GM23248 (cell line): ENCODE measurements around the gene RBBP6. TPM values are rescaled to one million over a fixed set of nuclear protein-coding genes. Genes with fewer than 3 reads are reported as not detected.

Experiments used
- DNase-seq: peaks from one replicate; pipeline ENCODE4 v3.0.0-alpha.2; 2015
- H2AFZ ChIP-seq: fragments of 200-600 bp; sonication (generic); 2 replicates; pipeline ENCODE4 v1.6.1; 2016; ENCODE audit warnings: antibody characterized with exemption
- H3F3A ChIP-seq: fragments of 200-600 bp; sonication (generic); 2 replicates; pipeline ENCODE4 v1.6.1; 2016; ENCODE audit warnings: mild to moderate bottlenecking, antibody characterized with exemption, mixed run types; ENCODE audit not compliant: insufficient read depth
- H3K27ac ChIP-seq: fragments of 200-600 bp; sonication (generic); 2 replicates; pipeline ENCODE4 v1.5.1; 2016; ENCODE audit warnings: mild to moderate bottlenecking
- H3K27me3 ChIP-seq: fragments of 200-600 bp; sonication (generic); replicated peaks from 2 replicates; pipeline ENCODE4 v1.6.1; 2016; ENCODE audit warnings: mild to moderate bottlenecking; ENCODE audit not compliant: insufficient read depth
- H3K36me3 ChIP-seq: fragments of 200-600 bp; sonication (generic); 2 replicates; pipeline ENCODE4 v1.6.1; 2016; ENCODE audit warnings: low read depth, mild to moderate bottlenecking
- H3K4me1 ChIP-seq: fragments of 200-600 bp; sonication (generic); 2 replicates; pipeline ENCODE4 v1.6.1; 2016; ENCODE audit warnings: mild to moderate bottlenecking; ENCODE audit not compliant: insufficient read depth
- H3K4me2 ChIP-seq: fragments of 200-600 bp; sonication (generic); one replicate; pipeline ENCODE4 v1.6.1; 2016; ENCODE audit warnings: mild to moderate bottlenecking; ENCODE audit not compliant: unreplicated experiment
- H3K4me3 ChIP-seq: fragments of 200-600 bp; sonication (generic); 2 replicates; pipeline ENCODE4 v1.5.1; 2016; ENCODE audit warnings: mild to moderate bottlenecking
- H3K79me2 ChIP-seq: fragments of 200-600 bp; sonication (generic); 2 replicates; pipeline ENCODE4 v1.6.1; 2016; ENCODE audit warnings: mild to moderate bottlenecking; ENCODE audit not compliant: insufficient read depth
- H3K9ac ChIP-seq: fragments of 200-600 bp; sonication (generic); 2 replicates; pipeline ENCODE4 v1.6.1; 2016; ENCODE audit warnings: mild to moderate bottlenecking
- H3K9me2 ChIP-seq: fragments of 200-600 bp; sonication (generic); 2 replicates; pipeline ENCODE4 v1.6.1; 2016; ENCODE audit warnings: mixed run types, mild to moderate bottlenecking, moderate library complexity; ENCODE audit not compliant: insufficient read depth
- H3K9me3 ChIP-seq: fragments of 200-600 bp; sonication (generic); one replicate; pipeline ENCODE4 v1.6.1; 2017; ENCODE audit warnings: low read depth
- H4K20me1 ChIP-seq: fragments of 200-600 bp; sonication (generic); 2 replicates; pipeline ENCODE4 v1.6.0; 2016; ENCODE audit not compliant: insufficient read depth
- EZH2 ChIP-seq: fragments of 200-600 bp; sonication (generic); IDR thresholded peaks from 2 replicates; pipeline ENCODE4 v1.6.1; 2018; ENCODE audit warnings: antibody characterized with exemption, mild to moderate bottlenecking; ENCODE audit not compliant: insufficient read depth, poor library complexity, severe bottlenecking
- EZH2phosphoT487 ChIP-seq: fragments of 200-600 bp; sonication (generic); IDR thresholded peaks from 2 replicates; pipeline ENCODE4 v1.6.1; 2018; ENCODE audit warnings: antibody characterized with exemption, moderate library complexity, mild to moderate bottlenecking, low read depth; ENCODE audit not compliant: insufficient read depth
- WGBS, 2 experiments: methylation state at CpG; one replicate each; pipeline ENCODE4 v1.1.6; 2015 to 2017; ENCODE audit warnings: low lambda C conversion rate in 2 of 2, low coverage in 1 of 2; ENCODE audit errors: missing lambda C conversion rate in 2 of 2; 5-methylcytosine and 5-hydroxymethylcytosine counted together
- in situ Hi-C: fragments of 300-500 bp; cut with MboI; formaldehyde crosslinking; loops from 2 replicates; pipeline ENCODE4 v1.15.0; 2020
- polyA plus RNA-seq: library from polyadenylated mRNA; unstranded; fragments of >200 nt; fragmentation: Nextera tagmentation; extraction: Ambion mirVana; gene quantifications from 2 replicates; pipeline ENCODE4 v1.2.1, GENCODE V29; 2016
- total RNA-seq: library from RNA; depleted of rRNA; stranded (reverse); fragments of >200 nt; shearing (Covaris generic); gene quantifications from 2 replicates; pipeline ENCODE4 v1.2.3, GENCODE V29; 2014

RBBP6 gene
- total and polyA plus RNA-seq, 2 experiments from 2014 or later: 13.8 to 17.3 TPM

GRCh38 chr16:24538756-24539294, 541 bp upstream of the RBBP6 start:
- Histone ChIP-seq H3K27ac (peak overlapping the region; percentile 98), H3K4me1 (peaks cover 25% of the 10 kb centered on the region), H2AFZ (peak overlapping the region; percentile 94), H3K9me3 (no peaks in the 10 kb centered on the region), H4K20me1 (peaks cover 26% of the 10 kb centered on the region), H3K27me3 (no peaks in the 10 kb centered on the region), H3K4me3 (peak overlapping the region; percentile 91), H3F3A (peaks cover under 1% of the 10 kb centered on the region; the same call in 1 of the 2 replicates), H3K9ac (peak overlapping the region; percentile 99), H3K9me2 (no peaks in the 10 kb centered on the region), H3K36me3 (no peaks in the 10 kb centered on the region), H3K4me2 (peak overlapping the region; percentile 98), H3K79me2 (peaks cover 44% of the 10 kb centered on the region)
- in situ Hi-C loops: no loop called here
- peak; percentile 85 for DNase-seq
- TF ChIP-seq EZH2 (no peak), EZH2phosphoT487 (no peak)
- WGBS, 2 experiments: 7 to 8% methylated on average over 11 of the region's 11 CpGs

GRCh38 chr16:24539850-24540601, 660 bp downstream of the RBBP6 start:
- Histone ChIP-seq H3F3A (peaks cover 12% of the 10 kb centered on the region; the same call in 1 of the 2 replicates), H3K79me2 (peaks cover 56% of the 10 kb centered on the region), H3K27me3 (no peaks in the 10 kb centered on the region), H3K4me3 (peak overlapping the region; percentile 91), H3K4me2 (peak overlapping the region; percentile 97), H3K36me3 (no peaks in the 10 kb centered on the region), H3K9ac (peak overlapping the region; percentile 99), H3K9me3 (no peaks in the 10 kb centered on the region), H3K27ac (peak overlapping the region; percentile 98), H3K9me2 (no peaks in the 10 kb centered on the region), H4K20me1 (peaks cover 27% of the 10 kb centered on the region), H2AFZ (peak overlapping the region; percentile 64), H3K4me1 (peaks cover 37% of the 10 kb centered on the region)
- TF ChIP-seq EZH2 (no peak), EZH2phosphoT487 (no peak)
- in situ Hi-C loops: no loop called here
- WGBS, 2 experiments: 1 to 2% methylated on average over 24 to 60 of the region's 64 CpGs
- DNase-seq: peak; percentile 81

- H3K9ac ChIP-seq: peak overlapping the region; percentile 99
- no peaks in the 10 kb centered on the region for H3K9me3 ChIP-seq
- H3K27me3 ChIP-seq: no peaks in the 10 kb centered on the region
- H3K4me2 ChIP-seq: peak overlapping the region; percentile 97
- peak overlapping the region; percentile 98 for H3K27ac ChIP-seq
- TF ChIP-seq EZH2 (no peak), EZH2phosphoT487 (no peak)
- H3K9me2 ChIP-seq: no peaks in the 10 kb centered on the region
- H3K4me3 ChIP-seq: peak overlapping the region; percentile 91
- peak; percentile 55 for DNase-seq
- peaks cover 63% of the 10 kb centered on the region for H3K79me2 ChIP-seq
- 1% methylated on average over 12 of the region's 12 CpGs for WGBS, 2 experiments
- H2AFZ ChIP-seq: no peak overlapping the region
- in situ Hi-C loops: no loop called here
- H3K4me1 ChIP-seq: peaks cover 37% of the 10 kb centered on the region
- peaks cover 12% of the 10 kb centered on the region; the same call in 1 of the 2 replicates for H3F3A ChIP-seq
- H3K36me3 ChIP-seq: 0 out of 2 replicates have a peak, but pooled peaks cover 3% of the 10 kb centered on the region
- H4K20me1 ChIP-seq: peaks cover 29% of the 10 kb centered on the region
Observed at GRCh38 chr16:24540602-24541210, 1.3 kb downstream of the RBBP6 start.

- in situ Hi-C loops: no loop called here
- H3K27me3 ChIP-seq: no peaks in the 10 kb centered on the region
- H3K4me3 ChIP-seq: peak overlapping the region; percentile 91
Observed at GRCh38 chr16:24541233-24541933, 2.0 kb downstream of the RBBP6 start.

More at GRCh38 chr16:24541233-24541933, 2.0 kb downstream of the RBBP6 start:
- TF ChIP-seq EZH2: no peak
- no peak for TF ChIP-seq EZH2phosphoT487
- Histone ChIP-seq H3K9me2 (no peaks in the 10 kb centered on the region), H4K20me1 (peaks cover 35% of the 10 kb centered on the region), H3K36me3 (peaks cover 9% of the 10 kb centered on the region; the same call in 1 of the 2 replicates), H3K9ac (peak overlapping the region; percentile 99), H3K4me1 (peaks cover 37% of the 10 kb centered on the region), H3K4me2 (peak overlapping the region; percentile 97), H3K79me2 (peaks cover 70% of the 10 kb centered on the region), H3F3A (peaks cover 12% of the 10 kb centered on the region; the same call in 1 of the 2 replicates), H3K27ac (peak overlapping the region; percentile 98), H3K9me3 (no peaks in the 10 kb centered on the region), H2AFZ (no peak overlapping the region)
- peak; percentile 31 for DNase-seq
- 1% methylated on average over 7 of the region's 7 CpGs for WGBS, 2 experiments
